Right atrium auricular region (tissue), 2 donors: ENCODE data around the gene HNRNPM. TPM values are rescaled to one million over a fixed set of nuclear protein-coding genes. Genes with fewer than 3 reads are reported as not detected.

Experiments
- DNase-seq: peaks from one replicate; pipeline ENCODE4 v3.0.0-alpha.2; 2019; ENCODE audit warnings: low spot score
- H3K27ac ChIP-seq, 2 donors: fragments of 200-600 bp; sonication (generic); 1 replicate in 1 of 2; 2 replicates in 1 of 2; pipeline ENCODE4 v1.5.1; 2016 to 2019
- H3K27me3 ChIP-seq, 2 donors: fragments of 200-600 bp; sonication (generic); one replicate each; pipeline versions ENCODE4 v1.5.1 to v1.6.0; 2017 to 2019
- H3K36me3 ChIP-seq: fragments of 200-600 bp; sonication (generic); one replicate; pipeline ENCODE4 v1.5.1; 2016
- H3K4me1 ChIP-seq, 2 donors: fragments of 200-600 bp; sonication (generic); one replicate each; pipeline versions ENCODE4 v1.5.1 to v1.6.0; 2017 to 2019
- H3K4me3 ChIP-seq, 2 donors: fragments of 200-600 bp; sonication (generic); 1 replicate in 1 of 2; 2 replicates in 1 of 2; pipeline ENCODE4 v1.5.1; 2017 to 2019; ENCODE audit warnings: mild to moderate bottlenecking in 1 of 2, moderate library complexity in 1 of 2
- H3K9me3 ChIP-seq, 2 donors: fragments of 200-600 bp; sonication (generic); one replicate each; pipeline ENCODE4 v1.5.1; 2019
- CTCF ChIP-seq, 2 donors: fragments of 200-600 bp; sonication (generic); IDR thresholded peaks; one replicate each; pipeline ENCODE4 v1.5.1; 2019; ENCODE audit warnings: antibody characterized with exemption in 2 of 2
- total RNA-seq, 2 donors: library from RNA; depleted of rRNA; stranded (reverse); fragments of >200 nt; gene quantifications; one replicate each; pipeline ENCODE4 v1.1.0, GENCODE V29; 2016

HNRNPM gene
- total RNA-seq, 2 donors from 2014 or later = 51.0 to 76.5 TPM

DNA sequence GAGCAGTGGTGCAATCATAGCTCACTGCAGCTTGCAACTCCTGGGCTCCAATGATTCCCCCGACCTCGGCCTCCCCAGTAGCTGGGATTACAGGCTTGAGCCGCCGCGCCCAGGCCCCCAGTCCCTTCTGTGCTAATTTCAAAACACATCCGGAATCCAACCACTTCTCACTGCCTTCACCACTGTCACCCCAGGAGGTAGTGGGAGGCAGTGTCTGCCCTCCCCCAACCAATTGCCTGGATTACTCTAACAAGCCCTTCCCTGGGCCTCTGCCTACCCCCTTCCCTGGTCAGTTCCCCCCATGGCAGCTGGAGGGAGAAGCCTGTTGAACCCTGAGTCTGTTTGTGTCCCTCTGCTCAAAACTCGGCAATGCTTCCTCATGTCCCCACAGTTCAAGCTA, 55.4 kb downstream of the HNRNPM start:
- Histone ChIP-seq H3K9me3 (no peaks in the 10 kb centered on the region), H3K4me1 (no peaks in the 10 kb centered on the region), H3K4me3 (no peak overlapping the region), H3K36me3 (no peaks in the 10 kb centered on the region), H3K27ac (no peak overlapping the region), H3K27me3 (no peaks in the 10 kb centered on the region)
- TF ChIP-seq CTCF (IDR thresholded peaks at IDR 0.05) = no peak
- DNase-seq = no peak

DNA sequence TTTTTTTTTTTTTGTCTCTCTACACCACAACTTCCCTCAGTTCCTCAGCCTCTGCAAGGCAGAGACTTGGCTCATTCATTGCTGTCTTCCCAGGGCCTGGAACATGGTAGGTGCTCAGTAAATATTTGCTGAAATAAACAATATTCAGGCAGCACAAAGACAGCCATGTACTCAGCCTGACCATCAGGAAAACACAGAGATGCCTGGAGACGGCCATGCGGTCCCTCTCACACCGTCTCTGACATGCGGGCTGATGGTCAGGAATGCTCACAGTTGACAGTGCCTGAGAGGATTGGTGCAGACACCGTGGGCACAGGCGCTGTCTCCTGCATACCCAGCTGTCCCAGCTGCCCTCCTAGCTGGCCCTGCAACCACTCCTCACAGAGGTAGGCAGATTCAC, 56.7 kb downstream of the HNRNPM start:
- TF ChIP-seq CTCF (IDR thresholded peaks at IDR 0.05) = no peak
- Histone ChIP-seq H3K27me3 (no peaks in the 10 kb centered on the region), H3K27ac (no peak overlapping the region), H3K4me3 (no peak overlapping the region), H3K4me1 (peaks cover 0 to 10% of the 10 kb centered on the region in 2 donors), H3K36me3 (no peaks in the 10 kb centered on the region), H3K9me3 (no peaks in the 10 kb centered on the region)
- no peak for DNase-seq

GRCh38 chr19:8501981-8502380, 57.2 kb downstream of the HNRNPM start:
- Histone ChIP-seq H3K36me3 (no peaks in the 10 kb centered on the region), H3K9me3 (no peaks in the 10 kb centered on the region), H3K27me3 (no peaks in the 10 kb centered on the region), H3K4me1 (peaks cover 0 to 11% of the 10 kb centered on the region in 2 donors), H3K4me3 (no peak overlapping the region), H3K27ac (no peak overlapping the region)
- TF ChIP-seq CTCF (IDR thresholded peaks at IDR 0.05) = no peak
- DNase-seq = no peak

DNA sequence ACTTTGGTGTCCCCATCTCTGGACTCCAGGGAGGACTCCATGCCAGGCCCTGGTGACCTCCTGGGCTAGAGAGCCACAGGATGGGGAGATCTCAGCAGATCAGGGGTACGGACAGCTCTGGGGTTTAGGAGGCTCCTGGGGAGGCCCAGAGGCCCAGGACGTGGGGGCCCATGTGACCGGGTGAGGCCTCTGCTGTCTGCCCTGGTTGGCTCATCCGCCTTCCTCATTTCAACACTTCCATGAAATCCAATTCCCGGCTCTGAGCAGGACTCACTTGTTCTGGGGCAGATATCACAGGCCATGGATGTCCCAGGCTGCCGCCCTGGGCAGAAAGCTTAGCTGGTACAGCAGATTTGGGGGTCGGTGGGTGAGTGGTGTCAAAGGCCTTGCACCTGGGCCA, 58.7 kb downstream of the HNRNPM start:
- DNase-seq = no peak
- no peak overlapping the region for H3K4me3 ChIP-seq
- H3K4me1 ChIP-seq = peaks cover 0 to 11% of the 10 kb centered on the region in 2 donors
- TF ChIP-seq CTCF (IDR thresholded peaks at IDR 0.05) = no peak
- H3K36me3 ChIP-seq = no peaks in the 10 kb centered on the region
- H3K9me3 ChIP-seq = no peaks in the 10 kb centered on the region
- H3K27me3 ChIP-seq = no peaks in the 10 kb centered on the region
- no peak overlapping the region for H3K27ac ChIP-seq

DNA sequence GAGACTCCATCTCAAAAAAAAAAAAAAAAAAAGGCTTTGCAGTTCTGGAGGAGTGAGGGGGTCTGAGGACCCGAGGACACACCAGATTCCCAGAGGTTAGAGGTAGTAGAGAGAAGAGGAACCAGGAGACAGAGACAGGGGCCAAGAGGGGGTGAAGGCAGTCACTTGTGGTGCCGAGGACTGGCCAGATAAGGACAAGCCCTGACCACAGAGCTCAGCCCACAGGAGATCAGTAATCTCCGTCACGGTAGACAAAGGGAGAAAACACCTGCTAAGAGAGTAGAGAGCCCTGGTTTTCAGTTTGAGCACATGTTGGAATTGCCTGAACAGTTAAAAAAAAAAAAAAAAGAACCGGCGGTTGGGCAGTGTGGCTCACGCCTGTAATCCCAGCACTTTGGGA, 59.4 kb downstream of the HNRNPM start:
- DNase-seq = no peak
- Histone ChIP-seq H3K27me3 (no peaks in the 10 kb centered on the region), H3K9me3 (no peaks in the 10 kb centered on the region), H3K4me1 (peaks cover 0 to 11% of the 10 kb centered on the region in 2 donors), H3K36me3 (no peaks in the 10 kb centered on the region), H3K4me3 (no peak overlapping the region), H3K27ac (no peak overlapping the region)
- TF ChIP-seq CTCF (IDR thresholded peaks at IDR 0.05) = no peak

DNA sequence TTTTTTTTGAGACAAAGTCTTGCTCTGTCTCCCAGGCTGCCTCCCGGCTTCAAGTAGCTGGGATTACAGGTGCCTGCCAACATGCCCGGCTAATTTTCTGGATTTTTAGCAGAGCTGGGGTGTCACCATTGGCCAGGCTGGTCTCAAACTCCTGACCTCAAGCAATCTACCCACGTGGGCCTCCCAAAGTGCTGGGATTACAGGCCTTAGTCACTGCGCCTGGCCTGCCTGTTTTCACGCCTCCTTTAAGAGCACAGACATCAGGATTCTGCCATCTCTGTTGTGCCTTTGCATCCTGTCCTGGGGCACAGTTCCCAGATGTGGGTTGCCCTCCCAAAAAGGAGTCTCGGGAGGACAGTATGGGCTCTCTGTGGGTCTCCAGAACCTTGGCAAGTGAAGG, 60.1 kb downstream of the HNRNPM start:
- no peak for TF ChIP-seq CTCF (IDR thresholded peaks at IDR 0.05)
- Histone ChIP-seq H3K4me1 (peaks cover 0 to 11% of the 10 kb centered on the region in 2 donors), H3K36me3 (no peaks in the 10 kb centered on the region), H3K4me3 (no peak overlapping the region), H3K9me3 (no peaks in the 10 kb centered on the region), H3K27me3 (no peaks in the 10 kb centered on the region), H3K27ac (no peak overlapping the region)
- DNase-seq = no peak
